ENCODE results near the gene CCR8. TPM values are rescaled to one million over a fixed set of nuclear protein-coding genes. Genes with fewer than 3 reads are reported as not detected.

The CCR8 gene, protein sequence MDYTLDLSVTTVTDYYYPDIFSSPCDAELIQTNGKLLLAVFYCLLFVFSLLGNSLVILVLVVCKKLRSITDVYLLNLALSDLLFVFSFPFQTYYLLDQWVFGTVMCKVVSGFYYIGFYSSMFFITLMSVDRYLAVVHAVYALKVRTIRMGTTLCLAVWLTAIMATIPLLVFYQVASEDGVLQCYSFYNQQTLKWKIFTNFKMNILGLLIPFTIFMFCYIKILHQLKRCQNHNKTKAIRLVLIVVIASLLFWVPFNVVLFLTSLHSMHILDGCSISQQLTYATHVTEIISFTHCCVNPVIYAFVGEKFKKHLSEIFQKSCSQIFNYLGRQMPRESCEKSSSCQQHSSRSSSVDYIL
- not detected for total RNA-seq

DNA sequence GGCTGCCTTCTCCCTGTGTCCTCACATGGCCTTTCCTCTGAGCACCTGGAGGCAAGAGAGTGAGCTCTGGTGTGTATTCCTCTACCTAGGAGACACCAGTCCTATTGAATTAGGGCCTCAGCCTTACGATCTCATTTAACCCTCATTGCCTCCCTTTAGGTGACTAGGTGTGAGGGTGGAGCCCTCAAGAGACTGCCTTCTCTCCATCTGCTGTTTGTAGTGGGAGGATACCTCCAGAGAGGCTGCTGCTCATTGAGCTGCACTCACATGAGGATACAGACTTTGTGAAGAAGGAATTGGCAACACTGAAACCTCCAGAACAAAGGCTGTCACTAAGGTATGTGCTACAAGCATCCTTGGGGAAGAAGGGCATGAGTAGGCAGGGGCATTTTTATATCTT is at the start of gene CCR8:
Gene CCR8, plus strand, starts transcription at position 217 of the 400 bp plus-strand sequence. CDS start 2,623 bp downstream, outside the sequence.
- H3K27me3 ChIP-seq (ENCODE audit: control insufficient read depth in 3 of 3, insufficient read depth in 3 of 3, low read length in 3 of 3) = no peaks in the 10 kb centered on the region
- H3K36me3 ChIP-seq (ENCODE audit: control insufficient read depth in 3 of 3, insufficient read depth in 3 of 3, low read length in 3 of 3) = no peaks in the 10 kb centered on the region
- H3K4me1 ChIP-seq (ENCODE audit: control insufficient read depth in 3 of 3, insufficient read depth in 3 of 3, low read length in 3 of 3) = no peaks in the 10 kb centered on the region
- H3K27ac ChIP-seq (ENCODE audit: low read depth, low read length) = no peak within 1 kb of the TSS
- no peak within 1 kb of the TSS for H3K4me3 ChIP-seq (ENCODE audit: low read length in 3 of 3)
- H3K9me3 ChIP-seq (ENCODE audit: control insufficient read depth in 3 of 3, low read length in 3 of 3) = no peaks in the 10 kb centered on the region
- H3K9ac ChIP-seq (ENCODE audit: low read depth in 1 of 3, low read length in 3 of 3) = no peak within 1 kb of the TSS

DNA sequence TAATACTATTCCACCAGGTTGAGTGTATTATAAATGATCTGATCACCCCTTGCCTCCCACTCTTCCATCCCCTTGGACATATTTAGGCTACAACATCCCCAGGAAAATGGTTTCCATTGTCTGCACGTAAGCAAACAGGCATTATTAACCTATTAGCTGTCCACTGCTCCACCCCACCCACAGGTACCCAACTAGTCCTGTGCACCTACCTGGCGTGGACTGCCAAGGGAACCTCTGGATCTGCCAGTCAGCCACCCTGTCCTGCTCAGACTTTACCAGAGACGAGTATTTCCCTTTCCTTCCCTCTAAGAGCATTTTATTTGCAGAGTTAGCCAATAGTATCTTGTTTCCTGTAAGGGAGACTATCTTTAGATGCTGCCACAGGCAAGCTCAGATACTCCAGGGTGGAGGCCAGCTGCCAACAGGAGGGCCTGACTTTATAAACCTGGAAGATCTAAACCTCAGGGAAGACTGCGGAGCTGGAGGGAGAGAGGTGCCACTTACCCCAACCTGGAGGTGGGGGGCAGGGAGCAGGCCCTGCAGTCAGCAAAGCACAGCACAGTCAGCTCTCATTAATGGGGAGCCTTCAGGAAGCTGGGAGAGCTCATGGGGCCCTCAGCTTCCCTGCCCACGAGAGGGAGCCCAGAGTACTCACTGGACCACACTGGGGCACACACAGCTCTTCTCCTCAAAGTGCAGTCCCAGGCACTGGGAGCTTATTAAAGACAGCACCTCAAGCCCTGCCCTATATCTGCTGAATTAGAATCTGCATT is 49.6 kb upstream of the CCR8 start, which contains the start of gene CX3CR1:
Gene CX3CR1, minus strand, starts transcription at position 292 of the 773 bp plus-strand sequence. CDS start 13,527 bp downstream, outside the sequence.
- no peaks in the 10 kb centered on the region for H3K27me3 ChIP-seq (ENCODE audit: control insufficient read depth in 3 of 3, insufficient read depth in 3 of 3, low read length in 3 of 3)
- no peaks in the 10 kb centered on the region for H3K9me3 ChIP-seq (ENCODE audit: control insufficient read depth in 3 of 3, low read length in 3 of 3)
- peaks cover 13 to 45% (median 24%) of the 10 kb centered on the region in 3 donors for H3K4me1 ChIP-seq (ENCODE audit: control insufficient read depth in 3 of 3, insufficient read depth in 3 of 3, low read length in 3 of 3)
- peak within 1 kb of the TSS; percentile 66 to 88 (median 73) for H3K9ac ChIP-seq (ENCODE audit: low read depth in 1 of 3, low read length in 3 of 3)
- peak within 1 kb of the TSS; percentile 76 for H3K27ac ChIP-seq (ENCODE audit: low read depth, low read length)
- H3K4me3 ChIP-seq (ENCODE audit: low read length in 3 of 3) = peak within 1 kb of the TSS; percentile 67 to 75 (median 73)
- H3K36me3 ChIP-seq (ENCODE audit: control insufficient read depth in 3 of 3, insufficient read depth in 3 of 3, low read length in 3 of 3) = no peaks in the 10 kb centered on the region

DNA sequence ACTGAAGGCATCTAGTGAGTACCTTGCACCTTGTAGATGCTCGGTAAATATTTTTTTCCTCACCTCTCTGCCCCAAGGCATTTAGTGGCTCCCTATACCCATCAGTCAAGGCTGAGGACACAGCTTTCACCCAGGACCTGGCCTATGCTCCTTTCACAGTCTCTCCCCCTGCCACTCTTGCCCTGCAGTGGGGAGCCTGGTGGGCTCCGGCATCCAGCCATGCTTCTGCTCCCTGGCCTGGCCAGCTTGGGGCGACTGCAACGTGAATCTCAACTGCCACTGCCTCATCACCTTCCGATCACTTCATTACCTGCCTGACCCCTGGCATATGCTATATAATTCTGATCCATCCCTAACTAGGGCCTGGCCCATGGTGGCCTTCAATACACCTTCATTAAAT is 48.9 kb upstream of the CCR8 start:
- no peaks in the 10 kb centered on the region for H3K36me3 ChIP-seq (ENCODE audit: control insufficient read depth in 3 of 3, insufficient read depth in 3 of 3, low read length in 3 of 3)
- H3K27me3 ChIP-seq (ENCODE audit: control insufficient read depth in 3 of 3, insufficient read depth in 3 of 3, low read length in 3 of 3) = no peaks in the 10 kb centered on the region
- H3K4me1 ChIP-seq (ENCODE audit: control insufficient read depth in 3 of 3, insufficient read depth in 3 of 3, low read length in 3 of 3) = peaks cover 13 to 45% (median 24%) of the 10 kb centered on the region in 3 donors
- H3K27ac ChIP-seq (ENCODE audit: low read depth, low read length) = peak overlapping the region; percentile 76
- H3K9me3 ChIP-seq (ENCODE audit: control insufficient read depth in 3 of 3, low read length in 3 of 3) = no peaks in the 10 kb centered on the region
- peak overlapping the region in 2 of 3 donors; percentile 16 to 73 for H3K9ac ChIP-seq (ENCODE audit: low read depth in 1 of 3, low read length in 3 of 3)
- peak overlapping the region in 1 of 3 donors; percentile 11 for H3K4me3 ChIP-seq (ENCODE audit: low read length in 3 of 3)

DNA sequence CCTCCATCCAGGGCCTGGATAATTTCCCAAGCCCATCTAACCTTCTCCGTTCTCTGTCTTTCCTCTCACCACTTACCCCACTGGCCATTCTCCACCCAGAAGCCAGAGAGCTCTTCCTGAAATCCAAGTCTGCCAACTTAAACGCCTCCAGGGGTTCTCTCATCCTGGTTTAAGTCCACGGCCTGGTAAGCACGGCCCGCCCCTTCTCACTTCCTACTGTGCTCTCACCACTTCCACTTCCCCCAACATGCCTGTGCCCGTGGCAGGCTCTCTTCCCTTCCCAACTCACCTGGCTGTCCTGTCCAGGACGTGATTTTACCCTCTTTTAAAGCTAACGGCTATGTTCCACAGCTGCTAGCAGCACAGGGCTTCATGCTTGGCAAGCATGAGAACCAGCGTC is 48.0 kb upstream of the CCR8 start:
- Histone ChIP-seq H3K9me3 (ENCODE audit: control insufficient read depth in 3 of 3, low read length in 3 of 3) (no peaks in the 10 kb centered on the region), H3K27ac (ENCODE audit: low read depth, low read length) (no peak overlapping the region), H3K4me3 (ENCODE audit: low read length in 3 of 3) (no peak overlapping the region), H3K4me1 (ENCODE audit: control insufficient read depth in 3 of 3, insufficient read depth in 3 of 3, low read length in 3 of 3) (peaks cover 13 to 39% (median 22%) of the 10 kb centered on the region in 3 donors), H3K36me3 (ENCODE audit: control insufficient read depth in 3 of 3, insufficient read depth in 3 of 3, low read length in 3 of 3) (no peaks in the 10 kb centered on the region), H3K9ac (ENCODE audit: low read depth in 1 of 3, low read length in 3 of 3) (no peak overlapping the region), H3K27me3 (ENCODE audit: control insufficient read depth in 3 of 3, insufficient read depth in 3 of 3, low read length in 3 of 3) (no peaks in the 10 kb centered on the region)

DNA sequence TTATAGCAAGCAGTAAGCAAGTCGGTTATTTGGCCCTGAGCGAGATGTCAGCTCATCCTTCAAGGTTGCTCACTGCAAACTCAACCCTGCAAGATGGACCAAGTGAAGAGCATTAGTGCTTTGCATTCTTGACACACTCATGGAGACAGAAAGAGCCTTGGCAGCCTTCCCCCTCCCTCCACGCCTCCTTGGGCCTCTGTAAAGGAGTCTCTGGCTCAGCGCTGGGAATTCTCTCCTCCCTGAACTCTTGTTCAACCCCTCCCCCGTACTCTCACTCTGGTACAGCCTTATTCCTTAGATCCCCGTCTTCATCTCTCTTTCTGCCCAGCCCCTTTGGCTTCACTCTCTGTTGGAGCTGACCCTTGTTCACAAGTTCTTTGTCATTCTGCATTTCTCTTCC is 47.5 kb upstream of the CCR8 start:
- no peak overlapping the region for H3K4me3 ChIP-seq (ENCODE audit: low read length in 3 of 3)
- H3K9me3 ChIP-seq (ENCODE audit: control insufficient read depth in 3 of 3, low read length in 3 of 3) = no peaks in the 10 kb centered on the region
- H3K27me3 ChIP-seq (ENCODE audit: control insufficient read depth in 3 of 3, insufficient read depth in 3 of 3, low read length in 3 of 3) = no peaks in the 10 kb centered on the region
- H3K9ac ChIP-seq (ENCODE audit: low read depth in 1 of 3, low read length in 3 of 3) = no peak overlapping the region
- H3K4me1 ChIP-seq (ENCODE audit: control insufficient read depth in 3 of 3, insufficient read depth in 3 of 3, low read length in 3 of 3) = peaks cover 19 to 41% (median 26%) of the 10 kb centered on the region in 3 donors
- no peak overlapping the region for H3K27ac ChIP-seq (ENCODE audit: low read depth, low read length)
- no peaks in the 10 kb centered on the region for H3K36me3 ChIP-seq (ENCODE audit: control insufficient read depth in 3 of 3, insufficient read depth in 3 of 3, low read length in 3 of 3)

DNA sequence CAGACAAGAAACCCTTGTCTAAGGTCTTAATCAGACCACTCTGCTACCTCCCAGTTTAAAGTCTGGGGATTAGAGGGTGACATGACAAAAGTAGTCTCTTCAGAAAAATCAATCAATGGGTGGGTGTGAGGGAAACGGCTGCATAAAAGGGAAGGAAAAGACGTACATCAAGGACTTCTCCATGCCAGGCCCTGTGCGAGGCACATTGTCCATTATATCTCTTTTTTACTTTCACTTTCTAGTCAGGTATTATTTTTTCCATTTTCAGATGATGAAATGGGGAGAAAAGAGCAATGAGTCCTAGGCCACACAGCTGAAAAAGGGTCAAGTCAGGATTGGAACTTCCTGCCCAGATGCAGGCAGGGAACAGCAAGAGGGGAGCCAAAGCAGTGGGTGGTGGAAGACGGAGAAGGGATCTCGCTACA is 45.0 kb upstream of the CCR8 start:
- H3K4me3 ChIP-seq (ENCODE audit: low read length in 3 of 3) = peak overlapping the region in 1 of 3 donors; percentile 38
- no peaks in the 10 kb centered on the region for H3K27me3 ChIP-seq (ENCODE audit: control insufficient read depth in 3 of 3, insufficient read depth in 3 of 3, low read length in 3 of 3)
- H3K9ac ChIP-seq (ENCODE audit: low read depth in 1 of 3, low read length in 3 of 3) = no peak overlapping the region
- peaks cover 30 to 37% (median 35%) of the 10 kb centered on the region in 3 donors for H3K4me1 ChIP-seq (ENCODE audit: control insufficient read depth in 3 of 3, insufficient read depth in 3 of 3, low read length in 3 of 3)
- no peaks in the 10 kb centered on the region for H3K36me3 ChIP-seq (ENCODE audit: control insufficient read depth in 3 of 3, insufficient read depth in 3 of 3, low read length in 3 of 3)
- no peaks in the 10 kb centered on the region for H3K9me3 ChIP-seq (ENCODE audit: control insufficient read depth in 3 of 3, low read length in 3 of 3)
- H3K27ac ChIP-seq (ENCODE audit: low read depth, low read length) = no peak overlapping the region

DNA sequence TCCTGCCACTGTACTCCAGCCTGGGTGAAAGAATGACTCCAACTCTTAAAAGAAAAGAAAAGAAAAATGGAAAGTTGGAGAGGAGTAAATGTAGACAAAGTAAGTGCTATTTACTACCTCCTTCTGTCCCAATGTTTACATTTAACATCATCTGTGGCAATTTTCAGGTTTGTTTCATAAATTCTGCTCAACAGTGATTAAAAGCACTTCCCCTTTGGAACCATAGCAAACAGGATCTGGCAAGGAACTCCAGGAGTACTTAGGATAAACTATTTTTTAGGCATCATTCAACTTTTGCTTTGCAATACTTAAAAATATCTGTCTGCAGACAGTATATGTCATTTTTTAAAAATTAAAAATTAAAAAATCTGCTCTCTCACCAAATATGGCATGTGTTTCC is 44.2 kb upstream of the CCR8 start:
- Histone ChIP-seq H3K27ac (ENCODE audit: low read depth, low read length) (no peak overlapping the region), H3K9me3 (ENCODE audit: control insufficient read depth in 3 of 3, low read length in 3 of 3) (no peaks in the 10 kb centered on the region), H3K4me3 (ENCODE audit: low read length in 3 of 3) (no peak overlapping the region), H3K36me3 (ENCODE audit: control insufficient read depth in 3 of 3, insufficient read depth in 3 of 3, low read length in 3 of 3) (no peaks in the 10 kb centered on the region), H3K4me1 (ENCODE audit: control insufficient read depth in 3 of 3, insufficient read depth in 3 of 3, low read length in 3 of 3) (peaks cover 26 to 33% (median 27%) of the 10 kb centered on the region in 3 donors), H3K9ac (ENCODE audit: low read depth in 1 of 3, low read length in 3 of 3) (no peak overlapping the region), H3K27me3 (ENCODE audit: control insufficient read depth in 3 of 3, insufficient read depth in 3 of 3, low read length in 3 of 3) (no peaks in the 10 kb centered on the region)

DNA sequence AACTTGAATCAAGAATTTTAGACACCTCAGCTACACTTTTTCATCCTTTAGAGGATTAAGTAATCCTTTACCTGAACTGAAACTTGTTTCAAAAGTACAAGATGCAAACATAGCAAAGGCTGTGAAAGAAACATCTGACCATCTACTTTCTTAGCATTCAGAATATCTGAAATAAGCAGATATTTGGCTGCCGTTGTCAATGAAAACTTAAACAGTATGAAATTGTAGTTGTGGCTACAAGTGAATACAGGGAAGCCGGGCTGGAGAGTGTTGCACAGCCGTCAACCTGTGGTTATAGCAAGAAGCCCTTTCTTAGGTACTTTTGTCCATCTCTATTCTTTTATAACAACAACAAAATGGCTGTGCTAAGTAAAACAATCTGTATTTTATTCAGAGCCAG is 42.7 kb upstream of the CCR8 start:
- Histone ChIP-seq H3K9ac (ENCODE audit: low read depth in 1 of 3, low read length in 3 of 3) (peak overlapping the region in 1 of 3 donors; percentile 5), H3K36me3 (ENCODE audit: control insufficient read depth in 3 of 3, insufficient read depth in 3 of 3, low read length in 3 of 3) (no peaks in the 10 kb centered on the region), H3K27ac (ENCODE audit: low read depth, low read length) (peak overlapping the region; percentile 80), H3K9me3 (ENCODE audit: control insufficient read depth in 3 of 3, low read length in 3 of 3) (no peaks in the 10 kb centered on the region), H3K4me1 (ENCODE audit: control insufficient read depth in 3 of 3, insufficient read depth in 3 of 3, low read length in 3 of 3) (peaks cover 18 to 24% (median 21%) of the 10 kb centered on the region in 3 donors), H3K4me3 (ENCODE audit: low read length in 3 of 3) (no peak overlapping the region), H3K27me3 (ENCODE audit: control insufficient read depth in 3 of 3, insufficient read depth in 3 of 3, low read length in 3 of 3) (no peaks in the 10 kb centered on the region)

DNA sequence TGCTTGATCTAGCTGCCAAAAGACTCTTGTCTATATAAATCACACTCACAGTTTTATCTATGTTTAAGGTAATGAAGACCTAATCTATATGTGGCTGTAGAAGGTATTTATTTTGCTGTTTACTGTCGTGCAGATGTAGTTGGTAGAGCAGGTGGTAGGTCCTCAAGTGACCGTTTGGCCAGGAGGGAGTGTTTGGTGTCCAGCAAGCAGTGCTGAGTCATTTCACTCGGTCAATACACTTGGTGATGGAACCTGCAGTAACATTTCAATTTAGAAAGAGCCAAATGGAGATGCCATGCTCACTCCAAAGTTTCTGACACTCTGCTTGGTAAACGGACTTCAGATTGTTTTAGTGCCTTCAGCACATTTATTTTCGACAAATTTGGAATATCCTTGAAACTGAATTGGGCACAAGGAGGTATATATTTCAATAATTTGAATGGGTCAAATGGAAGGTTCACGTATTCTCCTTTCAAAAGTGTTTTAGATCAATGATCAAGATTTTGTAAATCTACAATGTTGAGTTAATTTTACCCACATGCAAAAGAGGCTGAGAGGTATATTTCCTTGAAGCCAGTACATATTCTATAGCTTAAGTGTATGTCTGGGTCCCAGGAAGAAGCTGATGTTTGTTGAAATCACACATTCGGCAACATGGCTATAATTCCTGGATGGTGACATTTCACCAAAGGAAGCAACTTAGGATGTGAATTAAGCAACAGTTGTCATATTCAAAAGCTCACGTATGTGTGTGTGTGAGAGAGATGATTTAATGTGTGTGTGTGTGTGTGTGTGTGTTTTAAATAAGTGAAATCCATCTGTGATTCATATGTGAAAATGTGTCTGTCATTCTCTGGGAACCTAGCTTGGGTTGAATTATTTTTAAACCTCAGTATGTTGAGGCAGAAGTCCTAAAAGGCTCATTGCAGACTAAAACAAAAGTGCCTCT is 42.0 kb upstream of the CCR8 start:
- Histone ChIP-seq H3K27ac (ENCODE audit: low read depth, low read length) (peak overlapping the region; percentile 80), H3K4me3 (ENCODE audit: low read length in 3 of 3) (peak overlapping the region in 1 of 3 donors; percentile 44), H3K9ac (ENCODE audit: low read depth in 1 of 3, low read length in 3 of 3) (peak overlapping the region in 2 of 3 donors; percentile 10 to 23), H3K4me1 (ENCODE audit: control insufficient read depth in 3 of 3, insufficient read depth in 3 of 3, low read length in 3 of 3) (peaks cover 21 to 28% (median 22%) of the 10 kb centered on the region in 3 donors), H3K27me3 (ENCODE audit: control insufficient read depth in 3 of 3, insufficient read depth in 3 of 3, low read length in 3 of 3) (no peaks in the 10 kb centered on the region), H3K9me3 (ENCODE audit: control insufficient read depth in 3 of 3, low read length in 3 of 3) (no peaks in the 10 kb centered on the region), H3K36me3 (ENCODE audit: control insufficient read depth in 3 of 3, insufficient read depth in 3 of 3, low read length in 3 of 3) (no peaks in the 10 kb centered on the region)
